ENCODE measurements around the gene CDK6.
"Not testable (repeated sequence)": the region's sequence is repeated elsewhere in the genome, so short reads cannot be mapped to it uniquely, and the experiment has no call there.

CDK6 gene

GRCh38 chr7:92836489-92836999 is at the start of gene CDK6:
Gene CDK6, minus strand, starts transcription at chr7:92836573. Its CDS starts 3,250 bp downstream, at chr7:92833323.
- DNase-seq (ENCODE audit: low read depth in 2 of 2), result peak; percentile 35 to 58

GRCh38 chr7:92886039-92886438 is 49.7 kb upstream of the CDK6 start:
- not testable (repeated sequence) for DNase-seq (ENCODE audit: low read depth in 2 of 2)

- DNase-seq (ENCODE audit: low read depth in 2 of 2), result no peak
Observed at GRCh38 chr7:92884218-92884617, 47.8 kb upstream of the CDK6 start.

GRCh38 chr7:92882760-92883159 is 46.4 kb upstream of the CDK6 start:
- no peak for DNase-seq (ENCODE audit: low read depth in 2 of 2)

- DNase-seq (ENCODE audit: low read depth in 2 of 2), result no peak
Observed at GRCh38 chr7:92881091-92881485, 44.7 kb upstream of the CDK6 start.

GRCh38 chr7:92880212-92881090 is 44.1 kb upstream of the CDK6 start:
- DNase-seq (ENCODE audit: low read depth in 2 of 2), result no peak

GRCh38 chr7:92877367-92877766 is 41.0 kb upstream of the CDK6 start:
- no peak for DNase-seq (ENCODE audit: low read depth in 2 of 2)

GRCh38 chr7:92876836-92877235 is 40.5 kb upstream of the CDK6 start:
- DNase-seq (ENCODE audit: low read depth in 2 of 2), result no peak

GRCh38 chr7:92875719-92876118 is 39.3 kb upstream of the CDK6 start:
- DNase-seq (ENCODE audit: low read depth in 2 of 2), result no peak

GRCh38 chr7:92875173-92875572 is 38.8 kb upstream of the CDK6 start:
- DNase-seq (ENCODE audit: low read depth in 2 of 2), result no peak

- DNase-seq (ENCODE audit: low read depth in 2 of 2), result no peak
Observed at GRCh38 chr7:92874567-92874966, 38.2 kb upstream of the CDK6 start.

- no peak for DNase-seq (ENCODE audit: low read depth in 2 of 2)
Observed at GRCh38 chr7:92873776-92874175, 37.4 kb upstream of the CDK6 start.

- no peak for DNase-seq (ENCODE audit: low read depth in 2 of 2)
Observed at GRCh38 chr7:92872701-92873100, 36.3 kb upstream of the CDK6 start.

GRCh38 chr7:92868683-92869293 is 32.4 kb upstream of the CDK6 start:
- no peak for DNase-seq (ENCODE audit: low read depth in 2 of 2)

GRCh38 chr7:92864169-92864568 is 27.8 kb upstream of the CDK6 start:
- DNase-seq (ENCODE audit: low read depth in 2 of 2), result not testable (repeated sequence)

- no peak for DNase-seq (ENCODE audit: low read depth in 2 of 2)
Observed at GRCh38 chr7:92856436-92856835, 20.1 kb upstream of the CDK6 start.

GRCh38 chr7:92854501-92855238 is 18.3 kb upstream of the CDK6 start:
- no peak for DNase-seq (ENCODE audit: low read depth in 2 of 2)

- DNase-seq (ENCODE audit: low read depth in 2 of 2), result no peak
Observed at GRCh38 chr7:92851732-92852131, 15.4 kb upstream of the CDK6 start.

GRCh38 chr7:92850516-92850915 is 14.1 kb upstream of the CDK6 start:
- no peak for DNase-seq (ENCODE audit: low read depth in 2 of 2)

- no peak for DNase-seq (ENCODE audit: low read depth in 2 of 2)
Observed at GRCh38 chr7:92849322-92849721, 12.9 kb upstream of the CDK6 start.

GRCh38 chr7:92848851-92849250 is 12.5 kb upstream of the CDK6 start:
- no peak for DNase-seq (ENCODE audit: low read depth in 2 of 2)

- no peak for DNase-seq (ENCODE audit: low read depth in 2 of 2)
Observed at GRCh38 chr7:92848441-92848840, 12.1 kb upstream of the CDK6 start.
